GM12878 (cell line): ENCODE data around the gene MRPL28. TPM values are rescaled to one million over a fixed set of nuclear protein-coding genes. Genes with fewer than 3 reads are reported as not detected.

ENCODE experiments used
- ATAC-seq: fragments of 200-7000 bp; cut with Tn5 transposase; 3 replicates; pipeline ENCODE4 v1.9.1; 2020; ENCODE audit warnings: mild to moderate bottlenecking, moderate library complexity
- BruUV-seq: library from RNA; stranded (reverse); fragments of 400-500 nt; replicated peaks from 2 replicates; lab custom pipeline; 2021; lab: Mats Ljungman, UMichigan
- CTCF ChIA-PET: fragments of 300-600 bp; sonication (Branson Sonifier 250); formaldehyde crosslinking; extraction: SDS; loops from one replicate; lab custom pipeline; 2021; ENCODE audit warnings: inconsistent platforms; lab: Yijun Ruan, JAX
- POLR2A ChIA-PET: fragments of 350-600 bp; formaldehyde crosslinking; extraction: SDS; loops from one replicate; lab custom pipeline; 2021; ENCODE audit warnings: inconsistent platforms; lab: Charles Lee
- RAD21 ChIA-PET: fragments of 300-600 bp; sonication (Branson Sonifier 250); formaldehyde crosslinking; loops from one replicate; lab custom pipeline; 2023; ENCODE audit warnings: antibody characterized with exemption; ENCODE audit not compliant: unreplicated experiment; lab: Charles Lee
- SMC1A ChIA-PET: fragments of 300-600 bp; sonication (Branson Sonifier 250); formaldehyde crosslinking; loops from one replicate; lab custom pipeline; 2023; ENCODE audit not compliant: unreplicated experiment, uncharacterized antibody; lab: Charles Lee
- DNase-seq: peaks from one replicate; pipeline ENCODE4 v3.0.0-alpha.2; 2011; ENCODE audit warnings: low read depth, low spot score
- FAIRE-seq: peaks from 3 replicates; lab custom pipeline; 2011; peaks lifted over from hg19 to GRCh38; lab: Jason Lieb, UNC
- H2AFZ ChIP-seq: 2 replicates; pipeline ENCODE4 v1.6.0; 2011; ENCODE audit warnings: low read depth, low read length, control low read depth; ENCODE audit not compliant: control insufficient read depth
- H3K27ac ChIP-seq: 2 replicates; pipeline ENCODE4 v1.5.1; 2011; ENCODE audit warnings: control low read depth; ENCODE audit not compliant: control insufficient read depth, insufficient read depth
- H3K27me3 ChIP-seq, 2 experiments: replicated peaks in 1 of 2; 2 replicates each; pipeline versions ENCODE4 v1.6.0 to v1.6.1; 2011; ENCODE audit warnings: low read length in 1 of 2; ENCODE audit not compliant: control insufficient read depth in 2 of 2, insufficient read depth in 2 of 2
- H3K36me3 ChIP-seq, 2 experiments: 2 replicates each; pipeline ENCODE4 v1.5.1; 2011; ENCODE audit warnings: low read length in 1 of 2; ENCODE audit not compliant: control insufficient read depth in 2 of 2, insufficient read depth in 2 of 2
- H3K4me1 ChIP-seq: 2 replicates; pipeline ENCODE4 v1.6.1; 2011; ENCODE audit warnings: mild to moderate bottlenecking, low read length, moderate library complexity, mixed read lengths; ENCODE audit not compliant: control insufficient read depth, insufficient read depth
- H3K4me2 ChIP-seq: 2 replicates; pipeline ENCODE4 v1.6.0; 2011; ENCODE audit warnings: control low read depth; ENCODE audit not compliant: control insufficient read depth, insufficient read depth
- H3K4me3 ChIP-seq: fragments of 200-600 bp; sonication (generic); 2 replicates; pipeline ENCODE4 v1.5.1; 2016
- H3K79me2 ChIP-seq: 2 replicates; pipeline ENCODE4 v1.6.0; 2011; ENCODE audit warnings: low read length; ENCODE audit not compliant: control insufficient read depth, insufficient read depth
- H3K9ac ChIP-seq: 2 replicates; pipeline ENCODE4 v1.8.0; 2011; ENCODE audit warnings: low read length, control low read depth, mixed read lengths; ENCODE audit not compliant: control insufficient read depth, insufficient read depth
- H3K9me3 ChIP-seq: replicated peaks from 3 replicates; pipeline ENCODE4 v1.5.1; 2011; ENCODE audit warnings: mild to moderate bottlenecking, low read length; ENCODE audit not compliant: control insufficient read depth, insufficient read depth
- H4K20me1 ChIP-seq: 2 replicates; pipeline ENCODE4 v1.6.0; 2011; ENCODE audit not compliant: control insufficient read depth, insufficient read depth
- BACH1 ChIP-seq: fragments of 450-650 bp; IDR thresholded peaks from 2 replicates; pipeline ENCODE4 v1.6.1; 2017; ENCODE audit warnings: mild to moderate bottlenecking, borderline replicate concordance
- BMI1 ChIP-seq: fragments of 450-650 bp; IDR thresholded peaks from 2 replicates; pipeline ENCODE4 v1.6.1; 2016; ENCODE audit warnings: mild to moderate bottlenecking, moderate library complexity, borderline replicate concordance
- CEBPZ ChIP-seq: fragments of 150-350 bp; IDR thresholded peaks from 2 replicates; pipeline ENCODE4 v1.6.1; 2016; ENCODE audit warnings: low read depth, low read length
- CHD1 ChIP-seq: IDR thresholded peaks from 2 replicates; pipeline ENCODE4 v1.6.1; 2012; ENCODE audit warnings: low read depth, low read length, improper control_type of control experiment
- HDAC6 ChIP-seq: fragments of 200-600 bp; sonication (generic); IDR thresholded peaks from one replicate; pipeline ENCODE4 v1.8.0; 2017; ENCODE audit warnings: antibody characterized with exemption; ENCODE audit not compliant: unreplicated experiment
- HDGF ChIP-seq: fragments of 450-650 bp; IDR thresholded peaks from 2 replicates; pipeline ENCODE4 v1.6.1; 2016; ENCODE audit warnings: antibody characterized with exemption
- IRF4 ChIP-seq: IDR thresholded peaks from 2 replicates; pipeline ENCODE4 v1.6.1; 2011; ENCODE audit warnings: low read depth, low read length
- MAX ChIP-seq: IDR thresholded peaks from 2 replicates; pipeline ENCODE4 v1.6.1; 2012; ENCODE audit warnings: low read depth, low read length, improper control_type of control experiment
- PRDM15 ChIP-seq: fragments of 450-650 bp; formaldehyde crosslinking; IDR thresholded peaks from 2 replicates; pipeline ENCODE4 v1.4.0; 2020; ENCODE audit warnings: mild to moderate bottlenecking, moderate library complexity
- YBX1 ChIP-seq: fragments of 450-650 bp; IDR thresholded peaks from 2 replicates; pipeline ENCODE4 v1.6.1; 2016; ENCODE audit warnings: antibody characterized with exemption
- ZBTB4 ChIP-seq: fragments of 450-650 bp; formaldehyde crosslinking; IDR thresholded peaks from 2 replicates; pipeline ENCODE4 v1.4.0; 2022; ENCODE audit warnings: mild to moderate bottlenecking, moderate library complexity
- WGBS: methylation state at CpG from one replicate; pipeline ENCODE4 v1.1.6; 2016; ENCODE audit warnings: low lambda C conversion rate; ENCODE audit not compliant: insufficient replicate concordance, insufficient coverage; ENCODE audit errors: missing lambda C conversion rate; 5-methylcytosine and 5-hydroxymethylcytosine counted together
- in situ Hi-C: fragments of 300-500 bp; cut with MboI; formaldehyde crosslinking; loops from 9 replicates; pipeline ENCODE4 v1.14.3; 2018; ENCODE audit warnings: mixed read lengths
- intact Hi-C: fragments of 100-400 bp; cut with micrococcal nuclease; formaldehyde crosslinking; loops from one replicate; pipeline ENCODE4 v1.14.2; 2022; ENCODE audit not compliant: unreplicated experiment
- polyA plus RNA-seq, 11 experiments: library from polyadenylated mRNA; depleted of rRNA in 4 of 11; unstranded in 6 of 11; stranded (reverse) in 5 of 11; fragments of >200 nt; fragmentation: Nextera tagmentation in 4 of 11; fragmentation: Illumina TruSeq in 1 of 11; extraction: Ambion mirVana in 4 of 11; extraction: Trizol in 1 of 11; gene quantifications; 1 replicate in 1 of 11; 2 replicates in 10 of 11; pipeline versions ENCODE4 v1.2.1 to v1.2.3, GENCODE V29; 2011 to 2016; ENCODE audit warnings: inconsistent platforms in 2 of 11, missing spikeins in 2 of 11, low read depth in 1 of 11
- total RNA-seq, 4 experiments: library from RNA; depleted of rRNA in 3 of 4; stranded (reverse); fragments of >200 nt in 3 of 4; fragmentation: Illumina TruSeq in 1 of 4; extraction: Trizol in 1 of 4; gene quantifications; 2 replicates each; pipeline versions ENCODE4 v1.2.1 to v1.2.3, GENCODE V29; 2013 to 2021
- TF ChIP-seq, protein P1 (sequence below): IDR thresholded peaks from 2 replicates; pipeline ENCODE4 v1.6.1; 2011; ENCODE audit warnings: low read depth, mild to moderate bottlenecking, low read length, moderate library complexity, borderline replicate concordance; ENCODE audit errors: extremely low read depth

Gene MRPL28
- total and polyA plus RNA-seq, 10 of the 15 experiments (the other 5 are each of a cell fraction or from before 2014, with no cell fraction given) = 1.6 to 185 (median 110) TPM

DNA sequence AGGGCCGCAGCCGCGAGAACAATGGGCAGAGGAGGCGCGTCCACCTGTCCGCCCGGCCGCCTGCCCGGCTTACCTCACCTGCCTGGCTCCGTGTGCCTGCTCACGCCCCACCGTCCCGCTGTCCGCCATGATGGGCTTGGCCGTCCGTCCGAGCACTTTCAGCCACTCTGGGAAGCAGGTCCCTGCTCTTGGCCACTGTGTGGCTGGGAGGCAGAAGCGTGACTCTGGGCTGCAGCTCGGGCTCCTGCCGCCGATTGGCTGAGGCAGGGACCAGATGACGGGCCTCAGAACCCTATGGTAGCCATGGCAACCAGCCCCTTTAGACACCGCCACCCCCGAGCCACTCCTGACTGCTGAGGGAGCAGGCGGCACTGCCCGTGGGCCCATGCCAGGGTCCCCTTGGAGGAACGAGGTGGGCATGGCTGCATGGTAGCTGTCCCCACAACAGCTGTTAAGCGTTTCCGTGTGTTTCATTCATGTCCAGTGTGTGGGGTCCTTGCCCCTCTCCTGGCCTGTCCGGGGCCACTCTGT lies 8.9 kb downstream of the MRPL28 start:
- Histone ChIP-seq H3K4me3 (no peak overlapping the region), H3K4me2 (no peak overlapping the region), H3K27ac (no peak overlapping the region), H3K9ac (no peak overlapping the region), H3K27me3 (no peaks in the 10 kb centered on the region), H3K9me3 (no peaks in the 10 kb centered on the region), H3K36me3 (peaks cover 0 to 3% of the 10 kb centered on the region in 2 experiments; a peak in 2 of 4 replicates), H2AFZ (no peak overlapping the region), H3K79me2 (no peaks in the 10 kb centered on the region), H3K4me1 (no peaks in the 10 kb centered on the region), H4K20me1 (no peaks in the 10 kb centered on the region)
- ATAC-seq (no peak), DNase-seq (no peak), FAIRE-seq (no peak)
- SMC1A ChIA-PET = interaction anchor here (1.3 to 2.1 kb wide), 3 partner anchors 9 to 254 kb away, joined by 3 to 12 read pairs (median 8); partner anchors contain the start of gene MRPL28
- RAD21 ChIA-PET = interaction anchor here (0.8 to 1.6 kb wide), 5 partner anchors 9 to 296 kb away, joined by 3 to 19 read pairs (median 5); partner anchors contain the start of gene MRPL28
- CTCF ChIA-PET = interaction anchor here (1.0 to 2.5 kb wide), 10 partner anchors 9 to 296 kb away, joined by 3 to 29 read pairs (median 9); partner anchors contain the start of gene MRPL28
- intact Hi-C loops = no loop called here
- no TSS peak for BruUV-seq
- 61% methylated on average over 22 of the region's 30 CpGs for WGBS
- in situ Hi-C loops = no loop called here
- POLR2A ChIA-PET = no interaction called here
- TF ChIP-seq CEBPZ (no peak), BMI1 (no peak), HDAC6 (no peak), MAX (no peak), IRF4 (no peak), HDGF (no peak), ZBTB4 (no peak), PRDM15 (CRISPR knock-in tag) (no peak), CHD1 (no peak), YBX1 (no peak), BACH1 (no peak)
- TF ChIP-seq, protein P1, sequence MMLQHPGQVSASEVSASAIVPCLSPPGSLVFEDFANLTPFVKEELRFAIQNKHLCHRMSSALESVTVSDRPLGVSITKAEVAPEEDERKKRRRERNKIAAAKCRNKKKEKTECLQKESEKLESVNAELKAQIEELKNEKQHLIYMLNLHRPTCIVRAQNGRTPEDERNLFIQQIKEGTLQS = no peak
